Putamen (tissue), 1 donor: Measurements from ENCODE around the gene PKIG.
A peak's percentile ranks its signal among the peaks of the same experiment; 100 is the strongest.
"Not testable (repeated sequence)": the region's sequence is repeated elsewhere in the genome, so short reads cannot be mapped to it uniquely, and the experiment has no call there.

Experiments used
- DNase-seq: peaks from one replicate; pipeline ENCODE4 v3.0.0-alpha.2; 2016; ENCODE audit warnings: low spot score

The PKIG gene

DNA sequence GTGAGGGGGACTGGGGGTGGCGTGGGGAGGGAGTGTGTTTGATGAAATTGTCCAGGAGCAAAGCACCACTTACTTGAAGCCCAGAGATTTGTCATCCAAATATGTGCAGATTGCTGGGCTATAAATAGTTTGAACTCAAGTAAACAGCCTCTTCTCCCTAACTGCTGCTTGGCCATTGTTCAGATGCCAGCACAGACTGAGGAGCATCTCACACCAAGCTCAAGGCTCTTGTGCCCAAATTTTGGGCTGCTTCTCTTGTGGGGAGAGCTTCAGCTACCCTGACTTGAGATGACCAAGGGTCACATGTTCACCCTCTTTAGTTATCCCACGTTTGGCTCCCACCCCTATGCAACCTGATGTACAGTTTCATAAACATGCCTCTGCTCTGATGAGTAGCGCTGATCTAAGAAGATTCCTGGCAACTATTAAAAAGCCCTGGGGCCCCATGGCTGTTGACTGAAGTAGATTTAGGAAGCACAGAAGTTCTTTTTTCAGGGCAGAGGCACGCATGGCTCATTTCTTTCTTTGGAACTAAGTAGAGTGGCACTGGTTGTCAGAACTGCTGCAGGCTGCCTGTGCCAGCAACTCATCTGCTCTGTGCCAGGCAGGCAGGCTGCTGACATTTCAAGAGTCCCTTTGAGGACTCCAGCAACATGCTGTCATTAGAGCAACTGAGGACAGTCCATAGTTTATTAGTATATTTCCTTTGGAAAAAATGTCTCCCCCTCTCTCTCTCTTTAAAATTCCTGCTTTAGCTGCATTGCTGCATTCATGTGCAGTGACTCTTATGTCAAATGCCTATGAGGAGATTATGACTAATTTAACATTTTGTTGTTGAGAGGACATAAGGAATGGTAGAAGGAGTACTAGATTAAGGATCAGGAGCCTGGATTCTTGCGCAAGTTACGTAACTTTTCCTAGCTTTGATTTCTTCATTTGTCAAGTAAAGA, 9.6 kb upstream of the PKIG start:
- DNase-seq: peak; percentile 72

DNA sequence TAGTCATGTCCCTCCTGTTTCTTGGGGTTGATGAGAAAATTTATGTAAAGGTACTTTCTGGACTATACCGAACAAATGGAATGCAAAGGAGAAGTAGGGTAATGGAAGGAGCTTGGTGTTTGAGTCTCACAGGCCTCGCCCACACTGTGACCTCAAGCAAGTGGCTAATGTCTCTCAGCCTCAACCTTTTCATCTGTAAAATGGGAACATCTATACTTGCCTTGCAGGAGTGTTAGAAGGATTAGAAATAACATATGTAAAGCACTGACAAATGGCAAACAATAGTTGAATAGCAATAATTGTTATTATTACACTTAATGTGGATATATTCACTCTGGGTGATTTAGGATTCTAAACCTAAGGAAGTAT, 8.9 kb upstream of the PKIG start:
- DNase-seq: no peak

DNA sequence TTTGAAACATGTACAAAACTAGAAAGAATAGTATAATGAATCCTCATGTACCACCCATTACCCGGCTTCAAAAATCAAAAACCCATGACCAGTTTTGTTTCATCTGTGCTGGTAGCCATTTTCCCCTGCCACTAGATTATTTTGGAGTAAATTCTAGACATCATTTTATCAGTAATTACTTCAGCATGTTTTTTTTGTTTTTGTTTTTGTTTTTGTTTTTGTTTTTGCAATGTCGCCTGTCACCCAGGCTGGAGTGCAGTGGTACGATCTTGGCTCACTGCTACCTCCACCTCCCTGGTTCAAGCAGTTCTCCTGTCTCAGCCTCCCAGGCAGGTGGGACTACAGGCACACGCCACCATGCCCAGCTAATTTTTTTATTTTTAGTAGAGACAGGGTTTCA, 8.0 kb upstream of the PKIG start:
- DNase-seq: no peak

DNA sequence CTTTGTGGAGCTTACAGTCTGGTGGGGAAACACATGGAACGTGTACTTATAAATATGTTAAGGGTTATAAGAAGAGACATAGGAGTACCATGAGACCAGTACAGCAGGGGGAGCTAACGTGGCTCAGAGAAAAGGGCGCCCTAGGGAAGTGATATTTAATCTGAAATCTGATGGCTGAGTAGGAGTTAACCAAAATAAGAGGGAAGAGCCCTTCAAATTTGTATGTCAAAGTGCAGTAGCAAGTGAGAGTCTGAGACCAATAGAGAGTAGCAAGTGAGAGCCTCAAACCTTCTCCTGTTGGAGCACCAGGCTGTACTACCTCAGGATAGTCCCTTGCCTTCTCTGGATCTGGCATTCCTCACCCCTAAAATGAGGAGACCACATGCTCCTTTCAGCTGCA, 6.1 kb upstream of the PKIG start:
- DNase-seq: no peak

GRCh38 chr20:44579313-44580081, 2.9 kb upstream of the PKIG start:
- no peak for DNase-seq

DNA sequence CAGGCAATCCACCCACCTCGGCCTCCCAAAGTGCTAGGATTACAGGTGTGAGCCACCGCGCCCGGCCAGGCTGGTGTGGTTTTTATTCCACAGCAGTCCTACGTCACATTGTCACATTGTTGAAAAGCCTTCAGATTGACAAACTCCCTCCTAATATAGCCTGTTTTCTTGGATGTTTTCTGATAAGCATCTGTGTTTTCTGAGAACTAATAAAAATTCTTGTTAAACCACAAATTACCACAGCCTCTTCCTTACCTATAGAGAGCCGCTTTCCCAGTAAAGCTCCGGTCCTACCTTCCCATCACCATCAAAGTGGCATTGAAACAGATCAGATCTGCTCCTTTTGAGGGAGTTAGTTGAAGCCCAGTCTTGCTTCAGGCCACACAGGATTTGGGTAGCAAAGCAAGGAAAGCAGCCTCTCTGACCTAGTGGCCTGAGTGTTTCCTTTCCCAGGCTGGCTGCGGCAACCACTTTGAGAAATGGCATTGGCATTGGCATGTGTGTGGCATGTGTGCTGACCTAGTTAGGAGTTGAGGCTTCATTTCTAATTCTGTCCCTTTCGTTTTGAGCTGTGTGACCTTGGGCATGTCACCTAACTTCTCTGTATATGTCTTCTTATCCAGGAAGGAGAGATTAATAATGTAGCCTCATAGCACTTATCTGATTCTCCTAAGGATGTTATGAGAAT, 1.7 kb upstream of the PKIG start:
- no peak for DNase-seq

- no peak for DNase-seq
Observed at GRCh38 chr20:44581515-44581914, 864 bp upstream of the PKIG start.

GRCh38 chr20:44583157-44583556, 778 bp downstream of the PKIG start:
- no peak for DNase-seq

DNA sequence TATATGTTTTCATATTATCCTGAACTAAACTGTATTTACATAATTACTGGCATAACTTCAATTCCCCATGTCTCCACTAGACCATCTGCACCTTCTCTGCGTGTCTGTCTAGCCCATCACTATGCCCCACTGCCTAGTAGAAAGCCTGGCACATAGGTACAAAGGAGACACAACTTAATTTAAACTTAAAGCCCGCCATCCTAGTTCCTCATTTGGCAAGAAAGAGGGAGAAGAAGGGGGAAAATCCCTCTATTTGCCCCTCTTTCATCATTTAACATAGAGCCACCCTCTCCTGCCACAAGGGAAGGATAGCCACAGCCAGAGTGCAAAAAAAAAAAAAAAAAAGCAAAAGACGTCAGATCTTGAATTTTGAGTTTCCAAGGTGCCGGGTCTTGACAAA, 1.8 kb downstream of the PKIG start:
- no peak for DNase-seq

DNA sequence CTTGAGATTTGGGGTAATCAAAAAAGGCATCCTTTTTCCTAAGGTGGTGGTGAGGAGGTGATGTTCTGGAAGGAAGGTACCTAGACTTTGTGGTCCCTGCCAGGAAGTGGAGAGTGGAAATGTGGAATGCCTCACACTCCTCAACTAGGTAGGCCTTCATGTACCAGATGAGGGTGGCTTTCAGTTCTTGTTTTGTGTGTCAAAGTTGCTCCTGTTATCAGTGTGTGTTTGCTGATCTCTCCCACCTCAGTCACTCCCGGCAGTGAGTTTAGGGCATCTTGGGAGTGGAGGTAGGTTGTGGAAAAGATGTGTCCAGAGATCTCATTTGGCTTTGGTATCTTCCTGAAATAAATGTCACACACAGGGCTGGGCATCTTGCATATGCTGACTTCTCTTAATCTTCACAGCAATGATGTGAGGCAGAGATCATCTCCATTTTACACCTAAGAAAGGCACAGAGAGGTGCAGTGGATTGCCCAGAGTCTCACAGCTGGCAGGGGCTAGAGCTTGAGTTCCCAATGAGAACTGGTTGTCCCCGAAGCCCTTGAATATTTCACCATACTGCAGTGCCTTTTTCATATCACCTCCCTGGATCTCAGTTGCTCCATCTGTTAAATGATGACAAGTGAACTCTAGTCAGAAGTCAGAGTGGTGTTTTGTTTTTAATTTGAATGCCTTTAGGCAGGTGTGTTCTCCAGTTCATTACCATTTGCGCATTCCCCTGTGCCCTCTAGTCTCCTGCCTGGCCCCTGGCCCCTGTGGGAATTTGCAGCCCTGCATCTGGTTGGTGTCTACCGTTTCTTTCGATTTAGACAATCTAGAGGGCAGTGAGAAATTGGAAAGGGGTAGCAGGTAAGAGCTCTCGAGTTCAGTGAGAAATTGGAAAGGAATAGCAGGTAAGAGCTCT, 2.9 kb downstream of the PKIG start:
- DNase-seq: no peak

DNA sequence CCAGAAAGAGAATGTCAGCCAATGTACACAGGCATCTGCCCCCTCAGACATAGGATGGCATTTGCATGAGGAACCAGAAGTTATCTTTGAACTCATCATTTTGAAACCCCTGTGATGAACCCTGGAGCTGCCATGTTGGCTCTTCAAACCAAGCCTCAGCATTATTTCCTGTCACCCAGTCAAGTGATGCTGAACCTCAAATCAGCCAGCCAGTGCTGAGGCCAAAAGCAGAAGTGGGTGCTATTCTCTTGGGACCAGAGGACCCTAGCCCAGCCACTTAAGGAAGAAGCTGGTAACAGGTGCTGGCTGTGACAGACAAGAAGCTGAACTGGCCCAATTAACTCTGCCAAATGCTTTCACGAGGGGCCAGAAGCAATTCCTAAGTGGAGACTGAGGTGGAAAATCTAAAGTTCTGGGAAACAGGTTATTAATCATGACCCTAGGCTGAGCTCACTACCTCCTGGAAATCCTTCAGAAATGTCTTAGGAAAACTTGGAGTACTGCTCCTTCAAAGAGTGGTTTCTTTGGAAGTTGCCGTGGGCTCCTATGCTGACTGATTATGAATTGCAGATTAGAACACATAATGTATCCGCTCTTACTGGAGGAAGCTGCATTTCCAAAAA, 4.0 kb downstream of the PKIG start:
- no peak for DNase-seq

DNA sequence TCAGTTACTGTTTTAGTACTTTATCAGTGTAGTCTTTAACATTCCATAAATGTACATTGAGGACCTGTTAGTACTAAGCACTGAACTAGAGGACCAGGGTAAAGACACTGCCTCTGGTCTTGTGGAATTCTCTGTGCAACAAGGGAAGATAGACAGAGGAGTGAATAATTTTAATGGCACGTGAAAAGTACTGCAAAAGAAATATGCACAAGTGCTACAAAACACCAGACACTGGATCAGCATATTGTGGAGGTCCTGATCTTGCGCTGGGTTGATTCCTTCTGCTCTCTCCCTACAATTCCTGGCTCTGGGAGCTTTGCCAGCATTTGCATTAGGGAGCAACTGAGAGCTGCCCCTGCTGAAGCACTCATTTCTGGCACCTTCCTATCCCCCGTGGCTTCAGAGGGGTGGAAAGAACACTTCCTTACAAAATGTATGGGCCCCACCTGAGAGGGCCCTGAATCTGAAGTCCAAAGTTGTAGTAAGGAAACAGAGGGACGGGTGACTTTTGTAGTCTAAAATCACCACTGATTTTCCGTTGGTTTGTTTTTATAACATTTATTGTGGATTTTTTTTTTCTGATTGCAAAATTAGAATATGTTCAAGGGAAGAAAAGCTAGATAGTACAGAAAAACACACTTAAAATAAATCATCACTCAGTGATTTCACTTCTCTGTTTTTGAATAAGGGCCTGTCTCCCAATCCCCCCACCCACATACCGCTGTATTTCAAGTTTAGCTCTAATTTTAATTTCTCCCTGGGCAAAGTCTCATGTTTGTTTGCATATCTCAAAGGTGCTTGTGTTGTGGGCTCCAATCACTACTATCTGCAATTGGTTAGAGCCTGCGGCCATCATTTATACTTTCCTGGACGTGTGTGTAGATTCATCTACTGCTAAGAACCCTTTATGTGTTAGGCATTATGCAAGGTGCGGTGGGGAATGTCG, 4.9 kb downstream of the PKIG start:
- no peak for DNase-seq

DNA sequence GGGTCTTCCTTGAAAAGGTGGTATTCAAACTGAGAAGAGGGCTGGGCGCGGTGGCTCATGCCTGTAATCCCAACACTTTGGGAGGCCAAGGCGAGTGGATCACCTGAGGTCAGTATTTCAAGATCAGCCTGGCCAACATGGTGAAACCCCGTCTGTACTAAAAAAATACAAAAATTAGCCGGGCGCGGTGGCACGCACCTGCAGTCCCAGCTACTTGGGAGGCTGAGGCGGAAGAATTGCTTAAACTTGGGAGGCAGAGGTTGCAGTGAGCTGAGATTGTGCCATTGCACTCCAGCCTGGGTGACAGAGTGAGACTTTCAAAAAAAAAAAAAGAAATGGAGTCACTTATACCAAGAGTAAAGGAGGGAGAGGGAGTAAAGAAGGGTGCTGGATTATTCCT, 5.9 kb downstream of the PKIG start:
- DNase-seq: not testable (repeated sequence)

DNA sequence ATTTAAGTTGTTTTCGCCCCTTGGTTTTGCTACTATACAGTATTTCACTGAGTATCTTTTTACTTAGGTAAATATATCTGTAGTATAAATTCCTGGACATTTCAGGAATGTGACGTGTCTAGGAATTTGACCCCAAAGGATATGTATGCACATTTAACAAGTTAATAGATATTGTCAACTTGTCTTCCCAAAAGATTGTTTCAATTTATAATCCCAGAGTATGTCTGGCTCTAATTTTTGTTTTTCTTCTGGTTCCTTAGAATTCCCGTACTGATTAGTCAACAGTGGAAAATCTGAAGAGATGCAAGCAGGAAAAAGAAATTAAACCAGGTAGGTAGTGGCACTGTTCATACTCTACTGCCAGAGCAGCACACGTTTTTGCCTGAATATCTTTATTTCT, 7.2 kb downstream of the PKIG start:
- DNase-seq: no peak

DNA sequence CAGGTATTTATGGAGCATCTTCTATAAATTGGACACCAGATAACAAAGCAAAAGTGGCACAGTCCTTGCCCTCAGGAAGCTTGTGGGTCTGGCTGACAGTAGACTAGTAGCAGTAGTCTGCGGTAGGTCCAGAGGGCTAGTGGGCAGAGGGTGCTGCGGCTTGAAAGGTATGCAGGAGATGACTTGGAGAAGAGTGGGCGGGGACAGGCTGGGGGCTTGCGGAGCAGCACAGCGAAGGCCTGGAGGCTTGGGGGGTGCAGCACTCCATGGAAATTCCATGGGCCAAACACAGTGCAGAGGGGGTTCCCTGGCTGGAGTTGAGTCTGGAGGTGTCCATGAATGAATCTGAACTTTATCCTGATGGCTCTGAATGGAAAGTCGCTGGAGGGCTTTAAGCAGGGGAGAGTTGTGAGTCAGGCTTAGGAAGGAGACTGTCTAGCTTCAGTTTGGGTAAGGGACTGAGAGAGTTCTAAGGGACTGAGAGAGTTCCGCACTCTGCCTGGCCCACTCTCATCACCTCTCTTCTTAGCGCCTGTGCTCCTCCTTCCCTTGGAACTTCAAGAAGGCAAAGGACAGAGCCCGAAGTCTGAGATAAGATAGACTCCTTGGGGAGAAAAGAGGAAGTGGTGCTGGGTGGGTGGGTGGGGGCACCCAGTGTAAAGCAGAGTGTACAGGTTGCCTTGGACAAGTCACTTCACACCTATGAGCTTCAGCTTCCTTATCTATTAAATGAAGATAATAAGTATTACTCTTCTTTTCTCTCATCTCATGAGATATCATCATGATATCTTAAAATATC, 8.8 kb downstream of the PKIG start:
- DNase-seq: no peak

DNA sequence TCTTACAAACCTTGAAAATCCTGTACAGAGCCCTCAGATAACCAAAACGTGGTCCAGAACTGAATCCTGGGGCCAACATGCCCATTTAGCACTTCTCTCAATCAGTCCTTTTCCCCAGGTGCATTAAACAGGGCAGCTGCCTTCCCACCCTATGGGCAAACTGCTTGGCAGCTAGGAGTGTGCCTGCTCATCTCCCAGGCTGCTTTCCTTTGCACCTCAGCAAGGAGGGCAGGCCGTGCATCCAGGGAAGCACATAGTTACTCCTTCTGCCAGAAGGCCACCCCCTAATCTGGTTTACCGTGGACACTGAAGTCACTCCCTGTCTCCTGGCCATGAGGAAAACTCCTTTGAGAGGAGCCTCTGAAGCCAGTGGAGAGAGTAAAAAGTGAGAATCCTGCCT, 10.0 kb downstream of the PKIG start:
- no peak for DNase-seq

GRCh38 chr20:44593751-44594150, 11.4 kb downstream of the PKIG start:
- DNase-seq: no peak

DNA sequence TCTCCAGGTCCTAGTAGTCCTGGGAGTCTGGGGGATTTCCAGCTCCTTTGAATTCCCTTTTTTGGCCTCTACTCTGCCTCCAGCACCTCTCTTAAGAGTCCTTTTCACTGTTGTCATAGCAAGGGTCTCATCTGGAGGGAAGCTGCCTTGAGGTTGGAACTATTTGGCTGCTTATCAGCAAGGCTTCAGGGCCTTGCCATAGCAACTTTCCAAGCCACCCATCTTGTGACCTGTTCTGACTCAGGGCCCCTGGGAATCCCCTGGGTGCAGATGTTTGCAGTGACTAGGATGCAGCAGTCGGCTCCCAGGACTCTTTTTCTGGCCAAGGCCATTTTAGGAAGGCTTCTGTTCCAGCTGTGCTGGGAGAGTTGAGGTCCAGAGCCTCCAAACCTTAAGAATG, 12.4 kb downstream of the PKIG start:
- DNase-seq: no peak

GRCh38 chr20:44596010-44596409, 13.6 kb downstream of the PKIG start:
- no peak for DNase-seq
